ENCODE data around the gene CCDC60. TPM values are rescaled to one million over a fixed set of nuclear protein-coding genes. Genes with fewer than 3 reads are reported as not detected.
"Not testable (repeated sequence)": the region's sequence is repeated elsewhere in the genome, so short reads cannot be mapped to it uniquely, and the experiment has no call there.

The CCDC60 gene
- total RNA-seq, 1 experiment from 2014 or later, result not detected

- CTCF ChIA-PET, result no interaction called here
- TF ChIP-seq CTCF (conservative IDR thresholded peaks at IDR 0.05; ENCODE audit: low read depth, low read length) (no peak), EZH2 (IDR thresholded peaks at IDR 0.05; ENCODE audit: borderline replicate concordance, low read depth, low read length, poor library complexity, severe bottlenecking) (no peak)
- DNase-seq (ENCODE audit: low spot score), result no peak
- H3K36me3 ChIP-seq (ENCODE audit: insufficient read depth, low read length, poor library complexity, severe bottlenecking), result no peaks in the 10 kb centered on the region
- no peak overlapping the region for H3K4me3 ChIP-seq (ENCODE audit: low read depth, low read length, poor library complexity, severe bottlenecking)
- H3K4me1 ChIP-seq (ENCODE audit: insufficient read depth, low read length, poor library complexity, severe bottlenecking), result no peaks in the 10 kb centered on the region
- H3K27ac ChIP-seq (ENCODE audit: low read depth, low read length, poor library complexity, severe bottlenecking), result no peak overlapping the region
- H3K9me3 ChIP-seq (ENCODE audit: low read depth, low read length, poor library complexity, severe bottlenecking), result no peaks in the 10 kb centered on the region
- intact Hi-C loops (cut with micrococcal nuclease; ENCODE audit: unreplicated experiment), result no loop called here
- H3K27me3 ChIP-seq (replicated peaks; ENCODE audit: insufficient read depth, low read depth, low read length, poor library complexity), result peaks cover 43% of the 10 kb centered on the region
- POLR2A ChIA-PET (ENCODE audit: low non-redundant PET), result no interaction called here
- BruUV-seq (replicated peaks), result no TSS peak
Observed at GRCh38 chr12:119341988-119342387, 7.5 kb downstream of the CCDC60 start.

GRCh38 chr12:119343130-119343529, 8.6 kb downstream of the CCDC60 start:
- H3K27ac ChIP-seq (ENCODE audit: low read depth, low read length, poor library complexity, severe bottlenecking), result no peak overlapping the region
- intact Hi-C loops (cut with micrococcal nuclease; ENCODE audit: unreplicated experiment), result no loop called here
- no TSS peak for BruUV-seq (replicated peaks)

GRCh38 chr12:119354172-119354571, 19.6 kb downstream of the CCDC60 start:
- H3K36me3 ChIP-seq (ENCODE audit: insufficient read depth, low read length, poor library complexity, severe bottlenecking), result no peaks in the 10 kb centered on the region
- H3K9me3 ChIP-seq (ENCODE audit: low read depth, low read length, poor library complexity, severe bottlenecking), result no peaks in the 10 kb centered on the region
- ChIA-PET CTCF (no interaction called here), POLR2A (ENCODE audit: low non-redundant PET) (interaction anchor here (0.6 kb wide), 1 partner anchor 159 kb away, joined by 3 read pairs; no protein-coding TSS in a partner anchor)
- intact Hi-C loops (cut with micrococcal nuclease; ENCODE audit: unreplicated experiment), result no loop called here
- H3K4me3 ChIP-seq (ENCODE audit: low read depth, low read length, poor library complexity, severe bottlenecking), result no peak overlapping the region
- TF ChIP-seq EZH2 (IDR thresholded peaks at IDR 0.05; ENCODE audit: borderline replicate concordance, low read depth, low read length, poor library complexity, severe bottlenecking), result no peak
- TF ChIP-seq CTCF (conservative IDR thresholded peaks at IDR 0.05; ENCODE audit: low read depth, low read length), result no peak
- BruUV-seq (replicated peaks), result no TSS peak
- no peaks in the 10 kb centered on the region for H3K4me1 ChIP-seq (ENCODE audit: insufficient read depth, low read length, poor library complexity, severe bottlenecking)
- peaks cover 58% of the 10 kb centered on the region for H3K27me3 ChIP-seq (replicated peaks; ENCODE audit: insufficient read depth, low read depth, low read length, poor library complexity)
- DNase-seq (ENCODE audit: low spot score), result no peak
- H3K27ac ChIP-seq (ENCODE audit: low read depth, low read length, poor library complexity, severe bottlenecking), result no peak overlapping the region

More at GRCh38 chr12:119343130-119343529, 8.6 kb downstream of the CCDC60 start:
- Histone ChIP-seq H3K9me3 (ENCODE audit: low read depth, low read length, poor library complexity, severe bottlenecking) (no peaks in the 10 kb centered on the region), H3K4me1 (ENCODE audit: insufficient read depth, low read length, poor library complexity, severe bottlenecking) (no peaks in the 10 kb centered on the region), H3K4me3 (ENCODE audit: low read depth, low read length, poor library complexity, severe bottlenecking) (no peak overlapping the region), H3K27me3 (replicated peaks; ENCODE audit: insufficient read depth, low read depth, low read length, poor library complexity) (peaks cover 42% of the 10 kb centered on the region), H3K36me3 (ENCODE audit: insufficient read depth, low read length, poor library complexity, severe bottlenecking) (no peaks in the 10 kb centered on the region)
- TF ChIP-seq EZH2 (IDR thresholded peaks at IDR 0.05; ENCODE audit: borderline replicate concordance, low read depth, low read length, poor library complexity, severe bottlenecking) (no peak), CTCF (conservative IDR thresholded peaks at IDR 0.05; ENCODE audit: low read depth, low read length) (no peak)
- CTCF ChIA-PET, result no interaction called here
- no peak for DNase-seq (ENCODE audit: low spot score)
- POLR2A ChIA-PET (ENCODE audit: low non-redundant PET), result no interaction called here

- H3K9me3 ChIP-seq (ENCODE audit: low read depth, low read length, poor library complexity, severe bottlenecking); CTCF ChIA-PET; DNase-seq (ENCODE audit: low spot score); POLR2A ChIA-PET (ENCODE audit: low non-redundant PET); BruUV-seq (replicated peaks); H3K36me3 ChIP-seq (ENCODE audit: insufficient read depth, low read length, poor library complexity, severe bottlenecking); intact Hi-C loops (cut with micrococcal nuclease; ENCODE audit: unreplicated experiment); H3K4me3 ChIP-seq (ENCODE audit: low read depth, low read length, poor library complexity, severe bottlenecking); H3K4me1 ChIP-seq (ENCODE audit: insufficient read depth, low read length, poor library complexity, severe bottlenecking); H3K27ac ChIP-seq (ENCODE audit: low read depth, low read length, poor library complexity, severe bottlenecking): not testable (repeated sequence)
- peaks cover 17% of the 10 kb centered on the region for H3K27me3 ChIP-seq (replicated peaks; ENCODE audit: insufficient read depth, low read depth, low read length, poor library complexity)
Observed at GRCh38 chr12:119360366-119360765, 25.8 kb downstream of the CCDC60 start.

All from A673 (cell line).